ENCODE data around the gene ANGEL1. TPM values are rescaled to one million over a fixed set of nuclear protein-coding genes. Genes with fewer than 3 reads are reported as not detected.

Gene ANGEL1
- total and polyA plus RNA-seq, 2 donors (not counting 1 experiment from before 2014, with no cell fraction given): 6.6 to 8.4 TPM

- H3K79me2 ChIP-seq (ENCODE audit: control insufficient read depth, insufficient read depth, low read length): no peaks in the 10 kb centered on the region
- H3K27ac ChIP-seq (ENCODE audit: insufficient read depth, low read length): no peak overlapping the region
- H3K9ac ChIP-seq (ENCODE audit: insufficient read depth, low read length): no peak overlapping the region
- H3K4me1 ChIP-seq (ENCODE audit: control insufficient read depth, extremely low read depth, insufficient read depth, low read length): peaks cover 6% of the 10 kb centered on the region
- H2AFZ ChIP-seq (ENCODE audit: low read length): no peak overlapping the region
- peak in 1 of 2 donors; percentile 54 for DNase-seq (ENCODE audit: low read depth in 2 of 2)
- H4K20me1 ChIP-seq (ENCODE audit: control insufficient read depth, extremely low read depth, insufficient read depth, low read length): no peaks in the 10 kb centered on the region
- TF ChIP-seq CTCF (conservative IDR thresholded peaks at IDR 0.05 in 1 of 2, IDR thresholded peaks at IDR 0.05 in 1 of 2; ENCODE audit: low read depth in 1 of 2, low read length in 2 of 2) (no peak), EZH2 (IDR thresholded peaks at IDR 0.05; ENCODE audit: low read length, missing control alignments) (no peak)
- H3K9me3 ChIP-seq (ENCODE audit: control insufficient read depth, insufficient read depth, low read depth, low read length): no peaks in the 10 kb centered on the region
- H3K36me3 ChIP-seq (ENCODE audit: control insufficient read depth, insufficient read depth, low read length): no peaks in the 10 kb centered on the region
- no peak overlapping the region for H3K4me3 ChIP-seq (replicated peaks in 1 of 4; ENCODE audit: control extremely low read depth in 1 of 4, insufficient read depth in 1 of 4, low read depth in 3 of 4, low read length in 4 of 4)
- peak overlapping the region; percentile 95 for H3K4me2 ChIP-seq (ENCODE audit: extremely low read depth, insufficient read depth, low read length)
- peaks cover 4% of the 10 kb centered on the region for H3K27me3 ChIP-seq (ENCODE audit: control insufficient read depth, insufficient read depth, low read length)
Observed at GRCh38 chr14:76763096-76764041, 49.3 kb downstream of the ANGEL1 start.

- Histone ChIP-seq H3K27me3 (ENCODE audit: control insufficient read depth, insufficient read depth, low read length) (peaks cover 4% of the 10 kb centered on the region), H3K36me3 (ENCODE audit: control insufficient read depth, insufficient read depth, low read length) (no peaks in the 10 kb centered on the region), H3K79me2 (ENCODE audit: control insufficient read depth, insufficient read depth, low read length) (no peaks in the 10 kb centered on the region), H3K4me1 (ENCODE audit: control insufficient read depth, extremely low read depth, insufficient read depth, low read length) (peaks cover 6% of the 10 kb centered on the region), H3K4me2 (ENCODE audit: extremely low read depth, insufficient read depth, low read length) (peak overlapping the region; percentile 95), H3K9me3 (ENCODE audit: control insufficient read depth, insufficient read depth, low read depth, low read length) (no peaks in the 10 kb centered on the region), H4K20me1 (ENCODE audit: control insufficient read depth, extremely low read depth, insufficient read depth, low read length) (no peaks in the 10 kb centered on the region), H3K4me3 (replicated peaks in 1 of 4; ENCODE audit: control extremely low read depth in 1 of 4, insufficient read depth in 1 of 4, low read depth in 3 of 4, low read length in 4 of 4) (peak overlapping the region; percentile 61 to 77 (median 66)), H3K9ac (ENCODE audit: insufficient read depth, low read length) (peak overlapping the region; percentile 4), H2AFZ (ENCODE audit: low read length) (peak overlapping the region; percentile 52), H3K27ac (ENCODE audit: insufficient read depth, low read length) (no peak overlapping the region)
- DNase-seq (ENCODE audit: low read depth in 2 of 2): no peak
- TF ChIP-seq CTCF (conservative IDR thresholded peaks at IDR 0.05 in 1 of 2, IDR thresholded peaks at IDR 0.05 in 1 of 2; ENCODE audit: low read depth in 1 of 2, low read length in 2 of 2): no peak
- no peak for TF ChIP-seq EZH2 (IDR thresholded peaks at IDR 0.05; ENCODE audit: low read length, missing control alignments)
Observed at GRCh38 chr14:76762411-76763095, 50.1 kb downstream of the ANGEL1 start.

- Histone ChIP-seq H3K79me2 (ENCODE audit: control insufficient read depth, insufficient read depth, low read length) (no peaks in the 10 kb centered on the region), H3K27me3 (ENCODE audit: control insufficient read depth, insufficient read depth, low read length) (peaks cover 4% of the 10 kb centered on the region), H3K4me2 (ENCODE audit: extremely low read depth, insufficient read depth, low read length) (peak overlapping the region; percentile 95), H2AFZ (ENCODE audit: low read length) (peak overlapping the region; percentile 52), H3K27ac (ENCODE audit: insufficient read depth, low read length) (no peak overlapping the region), H3K4me1 (ENCODE audit: control insufficient read depth, extremely low read depth, insufficient read depth, low read length) (peaks cover 6% of the 10 kb centered on the region), H3K9me3 (ENCODE audit: control insufficient read depth, insufficient read depth, low read depth, low read length) (no peaks in the 10 kb centered on the region), H3K9ac (ENCODE audit: insufficient read depth, low read length) (peak overlapping the region; percentile 70), H4K20me1 (ENCODE audit: control insufficient read depth, extremely low read depth, insufficient read depth, low read length) (no peaks in the 10 kb centered on the region), H3K4me3 (replicated peaks in 1 of 4; ENCODE audit: control extremely low read depth in 1 of 4, insufficient read depth in 1 of 4, low read depth in 3 of 4, low read length in 4 of 4) (peak overlapping the region; percentile 61 to 77 (median 66)), H3K36me3 (ENCODE audit: control insufficient read depth, insufficient read depth, low read length) (no peaks in the 10 kb centered on the region)
- TF ChIP-seq EZH2 (IDR thresholded peaks at IDR 0.05; ENCODE audit: low read length, missing control alignments): no peak
- no peak for TF ChIP-seq CTCF (conservative IDR thresholded peaks at IDR 0.05 in 1 of 2, IDR thresholded peaks at IDR 0.05 in 1 of 2; ENCODE audit: low read depth in 1 of 2, low read length in 2 of 2)
- no peak for DNase-seq (ENCODE audit: low read depth in 2 of 2)
Observed at GRCh38 chr14:76761960-76762410, 50.7 kb downstream of the ANGEL1 start.
